ENCODE data around the gene SLC46A3. TPM values are rescaled to one million over a fixed set of nuclear protein-coding genes. Genes with fewer than 3 reads are reported as not detected.

Gene SLC46A3
- total and polyA plus RNA-seq, 2 of the 13 experiments (the other 11 are each of a cell fraction or from before 2014, with no cell fraction given), result not detected

DNA sequence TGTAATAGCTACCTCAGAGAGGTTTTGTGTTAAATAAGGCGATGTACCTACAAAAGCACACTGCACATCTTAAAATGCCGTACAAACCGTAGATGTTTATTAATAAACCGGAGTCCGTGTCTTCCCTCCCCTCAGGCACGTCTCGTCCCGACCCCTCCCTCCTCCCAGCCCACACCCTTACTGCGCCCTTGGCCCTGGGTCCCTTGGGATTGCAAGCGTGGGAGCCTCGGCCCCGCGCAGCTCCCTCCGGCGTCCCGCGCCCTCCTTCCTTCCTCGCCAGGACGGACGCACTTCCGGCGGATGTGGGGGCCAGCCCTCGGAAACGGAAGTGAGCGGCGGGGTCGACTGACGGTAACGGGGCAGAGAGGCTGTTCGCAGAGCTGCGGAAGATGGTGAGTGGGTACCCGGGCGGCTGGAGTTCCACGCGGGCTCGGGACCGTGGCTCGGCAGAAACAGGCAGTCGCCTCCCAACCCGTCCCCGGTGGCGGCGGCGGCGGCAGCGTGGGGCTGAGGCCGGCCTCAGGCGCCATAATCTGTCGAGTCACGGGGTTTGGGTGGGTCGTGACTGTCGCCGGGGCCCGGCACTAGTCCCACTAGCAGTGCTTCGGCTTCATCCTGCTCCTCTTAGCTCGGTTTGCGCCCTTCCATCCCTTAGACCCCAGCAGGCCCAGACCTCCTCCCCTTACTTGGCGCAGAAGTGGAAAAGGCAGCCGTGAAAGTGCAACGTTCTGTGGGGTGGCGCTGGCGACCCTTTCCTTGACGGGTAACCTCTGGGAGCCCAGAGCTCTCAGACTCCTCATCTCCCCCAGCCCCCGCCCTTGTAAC lies 59.8 kb downstream of the SLC46A3 start, which contains the start of gene POMP (continued):
- TF ChIP-seq, protein P1, sequence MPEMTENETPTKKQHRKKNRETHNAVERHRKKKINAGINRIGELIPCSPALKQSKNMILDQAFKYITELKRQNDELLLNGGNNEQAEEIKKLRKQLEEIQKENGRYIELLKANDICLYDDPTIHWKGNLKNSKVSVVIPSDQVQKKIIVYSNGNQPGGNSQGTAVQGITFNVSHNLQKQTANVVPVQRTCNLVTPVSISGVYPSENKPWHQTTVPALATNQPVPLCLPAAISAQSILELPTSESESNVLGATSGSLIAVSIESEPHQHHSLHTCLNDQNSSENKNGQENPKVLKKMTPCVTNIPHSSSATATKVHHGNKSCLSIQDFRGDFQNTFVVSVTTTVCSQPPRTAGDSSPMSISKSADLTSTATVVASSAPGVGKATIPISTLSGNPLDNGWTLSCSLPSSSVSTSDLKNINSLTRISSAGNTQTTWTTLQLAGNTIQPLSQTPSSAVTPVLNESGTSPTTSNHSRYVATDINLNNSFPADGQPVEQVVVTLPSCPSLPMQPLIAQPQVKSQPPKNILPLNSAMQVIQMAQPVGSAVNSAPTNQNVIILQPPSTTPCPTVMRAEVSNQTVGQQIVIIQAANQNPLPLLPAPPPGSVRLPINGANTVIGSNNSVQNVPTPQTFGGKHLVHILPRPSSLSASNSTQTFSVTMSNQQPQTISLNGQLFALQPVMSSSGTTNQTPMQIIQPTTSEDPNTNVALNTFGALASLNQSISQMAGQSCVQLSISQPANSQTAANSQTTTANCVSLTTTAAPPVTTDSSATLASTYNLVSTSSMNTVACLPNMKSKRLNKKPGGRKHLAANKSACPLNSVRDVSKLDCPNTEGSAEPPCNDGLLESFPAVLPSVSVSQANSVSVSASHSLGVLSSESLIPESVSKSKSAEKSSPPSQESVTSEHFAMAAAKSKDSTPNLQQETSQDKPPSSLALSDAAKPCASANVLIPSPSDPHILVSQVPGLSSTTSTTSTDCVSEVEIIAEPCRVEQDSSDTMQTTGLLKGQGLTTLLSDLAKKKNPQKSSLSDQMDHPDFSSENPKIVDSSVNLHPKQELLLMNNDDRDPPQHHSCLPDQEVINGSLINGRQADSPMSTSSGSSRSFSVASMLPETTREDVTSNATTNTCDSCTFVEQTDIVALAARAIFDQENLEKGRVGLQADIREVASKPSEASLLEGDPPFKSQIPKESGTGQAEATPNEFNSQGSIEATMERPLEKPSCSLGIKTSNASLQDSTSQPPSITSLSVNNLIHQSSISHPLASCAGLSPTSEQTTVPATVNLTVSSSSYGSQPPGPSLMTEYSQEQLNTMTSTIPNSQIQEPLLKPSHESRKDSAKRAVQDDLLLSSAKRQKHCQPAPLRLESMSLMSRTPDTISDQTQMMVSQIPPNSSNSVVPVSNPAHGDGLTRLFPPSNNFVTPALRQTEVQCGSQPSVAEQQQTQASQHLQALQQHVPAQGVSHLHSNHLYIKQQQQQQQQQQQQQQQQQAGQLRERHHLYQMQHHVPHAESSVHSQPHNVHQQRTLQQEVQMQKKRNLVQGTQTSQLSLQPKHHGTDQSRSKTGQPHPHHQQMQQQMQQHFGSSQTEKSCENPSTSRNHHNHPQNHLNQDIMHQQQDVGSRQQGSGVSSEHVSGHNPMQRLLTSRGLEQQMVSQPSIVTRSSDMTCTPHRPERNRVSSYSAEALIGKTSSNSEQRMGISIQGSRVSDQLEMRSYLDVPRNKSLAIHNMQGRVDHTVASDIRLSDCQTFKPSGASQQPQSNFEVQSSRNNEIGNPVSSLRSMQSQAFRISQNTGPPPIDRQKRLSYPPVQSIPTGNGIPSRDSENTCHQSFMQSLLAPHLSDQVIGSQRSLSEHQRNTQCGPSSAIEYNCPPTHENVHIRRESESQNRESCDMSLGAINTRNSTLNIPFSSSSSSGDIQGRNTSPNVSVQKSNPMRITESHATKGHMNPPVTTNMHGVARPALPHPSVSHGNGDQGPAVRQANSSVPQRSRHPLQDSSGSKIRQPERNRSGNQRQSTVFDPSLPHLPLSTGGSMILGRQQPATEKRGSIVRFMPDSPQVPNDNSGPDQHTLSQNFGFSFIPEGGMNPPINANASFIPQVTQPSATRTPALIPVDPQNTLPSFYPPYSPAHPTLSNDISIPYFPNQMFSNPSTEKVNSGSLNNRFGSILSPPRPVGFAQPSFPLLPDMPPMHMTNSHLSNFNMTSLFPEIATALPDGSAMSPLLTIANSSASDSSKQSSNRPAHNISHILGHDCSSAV (CRISPR knock-in tag; IDR thresholded peaks at IDR 0.05; ENCODE audit: borderline replicate concordance), result no peak
- no peak; the same call in 1 of the 2 replicates for TF ChIP-seq ZNF446 (CRISPR knock-in tag; IDR thresholded peaks at IDR 0.05)
- TF ChIP-seq FOXA3 (CRISPR knock-in tag; IDR thresholded peaks at IDR 0.05), result peak; percentile 42
- no peak; the same call in 1 of the 2 replicates for TF ChIP-seq ZNF83 (CRISPR knock-in tag; IDR thresholded peaks at IDR 0.05; ENCODE audit: borderline replicate concordance)
- no peak for TF ChIP-seq TOPORS (CRISPR knock-in tag; IDR thresholded peaks at IDR 0.05)
- no peak for TF ChIP-seq DNMT3B (CRISPR knock-in tag; conservative IDR thresholded peaks at IDR 0.05)
- TF ChIP-seq IKZF1 (IDR thresholded peaks at IDR 0.05), result no peak
- no peak for TF ChIP-seq TCF12 (IDR thresholded peaks at IDR 0.05)
- no peak for TF ChIP-seq TCF12 (CRISPR knock-in tag; IDR thresholded peaks at IDR 0.05)
- peak; percentile 84 for TF ChIP-seq TARDBP (CRISPR knock-in tag; IDR thresholded peaks at IDR 0.05)
- no peak for TF ChIP-seq TRIM24 (CRISPR knock-in tag; IDR thresholded peaks at IDR 0.05)
- TF ChIP-seq ARNTL (CRISPR knock-in tag; IDR thresholded peaks at IDR 0.05), result peak; percentile 27; the same call in 1 of the 2 replicates
- TF ChIP-seq, protein P2, sequence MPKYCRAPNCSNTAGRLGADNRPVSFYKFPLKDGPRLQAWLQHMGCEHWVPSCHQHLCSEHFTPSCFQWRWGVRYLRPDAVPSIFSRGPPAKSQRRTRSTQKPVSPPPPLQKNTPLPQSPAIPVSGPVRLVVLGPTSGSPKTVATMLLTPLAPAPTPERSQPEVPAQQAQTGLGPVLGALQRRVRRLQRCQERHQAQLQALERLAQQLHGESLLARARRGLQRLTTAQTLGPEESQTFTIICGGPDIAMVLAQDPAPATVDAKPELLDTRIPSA (CRISPR knock-in tag; IDR thresholded peaks at IDR 0.05; ENCODE audit: borderline replicate concordance), result no peak
- TF ChIP-seq ZNF329 (CRISPR knock-in tag; IDR thresholded peaks at IDR 0.05; ENCODE audit: low read depth), result no peak
- TF ChIP-seq, protein P3, sequence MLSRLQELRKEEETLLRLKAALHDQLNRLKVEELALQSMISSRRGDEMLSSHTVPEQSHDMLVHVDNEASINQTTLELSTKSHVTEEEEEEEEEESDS (CRISPR knock-in tag; IDR thresholded peaks at IDR 0.05; ENCODE audit: borderline replicate concordance), result no peak
- no peak for TF ChIP-seq CAMTA2 (CRISPR knock-in tag; IDR thresholded peaks at IDR 0.05; ENCODE audit: borderline replicate concordance)
- TF ChIP-seq RFX1 (IDR thresholded peaks at IDR 0.05), result no peak
- no peak for TF ChIP-seq NR3C1 (CRISPR knock-in tag; IDR thresholded peaks at IDR 0.05)
- peak; percentile 93 for TF ChIP-seq KMT2B (CRISPR knock-in tag; IDR thresholded peaks at IDR 0.05)
- TF ChIP-seq, protein P4, sequence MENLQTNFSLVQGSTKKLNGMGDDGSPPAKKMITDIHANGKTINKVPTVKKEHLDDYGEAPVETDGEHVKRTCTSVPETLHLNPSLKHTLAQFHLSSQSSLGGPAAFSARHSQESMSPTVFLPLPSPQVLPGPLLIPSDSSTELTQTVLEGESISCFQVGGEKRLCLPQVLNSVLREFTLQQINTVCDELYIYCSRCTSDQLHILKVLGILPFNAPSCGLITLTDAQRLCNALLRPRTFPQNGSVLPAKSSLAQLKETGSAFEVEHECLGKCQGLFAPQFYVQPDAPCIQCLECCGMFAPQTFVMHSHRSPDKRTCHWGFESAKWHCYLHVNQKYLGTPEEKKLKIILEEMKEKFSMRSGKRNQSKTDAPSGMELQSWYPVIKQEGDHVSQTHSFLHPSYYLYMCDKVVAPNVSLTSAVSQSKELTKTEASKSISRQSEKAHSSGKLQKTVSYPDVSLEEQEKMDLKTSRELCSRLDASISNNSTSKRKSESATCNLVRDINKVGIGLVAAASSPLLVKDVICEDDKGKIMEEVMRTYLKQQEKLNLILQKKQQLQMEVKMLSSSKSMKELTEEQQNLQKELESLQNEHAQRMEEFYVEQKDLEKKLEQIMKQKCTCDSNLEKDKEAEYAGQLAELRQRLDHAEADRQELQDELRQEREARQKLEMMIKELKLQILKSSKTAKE (CRISPR knock-in tag; IDR thresholded peaks at IDR 0.05; ENCODE audit: borderline replicate concordance), result 0 out of 2 replicates have a peak, but pooled peaks have one; percentile 18
